GM06990 (cell line): Measurements from ENCODE around the gene FBXO8.

Experiments used
- DNase-seq: peaks from one replicate; pipeline ENCODE4 v3.0.0-alpha.2; 2011; ENCODE audit not compliant: insufficient read length; ENCODE audit errors: extremely low read depth
- H3K27me3 ChIP-seq: replicated peaks from 2 replicates; pipeline ENCODE4 v1.6.0; 2011; ENCODE audit warnings: low read length; ENCODE audit not compliant: control insufficient read depth, insufficient read depth
- H3K36me3 ChIP-seq: 2 replicates; pipeline ENCODE4 v1.5.1; 2011; ENCODE audit warnings: low read length; ENCODE audit not compliant: control insufficient read depth, insufficient read depth
- H3K4me3 ChIP-seq: replicated peaks from 2 replicates; pipeline ENCODE4 v1.5.1; 2011; ENCODE audit warnings: low read depth, mild to moderate bottlenecking, control low read depth, low read length
- CTCF ChIP-seq: IDR thresholded peaks from 2 replicates; pipeline ENCODE4 v1.5.1; 2011; ENCODE audit warnings: low read length, control low read depth, mild to moderate bottlenecking, inconsistent platforms; ENCODE audit not compliant: insufficient read depth, poor library complexity, severe bottlenecking

FBXO8 gene, protein sequence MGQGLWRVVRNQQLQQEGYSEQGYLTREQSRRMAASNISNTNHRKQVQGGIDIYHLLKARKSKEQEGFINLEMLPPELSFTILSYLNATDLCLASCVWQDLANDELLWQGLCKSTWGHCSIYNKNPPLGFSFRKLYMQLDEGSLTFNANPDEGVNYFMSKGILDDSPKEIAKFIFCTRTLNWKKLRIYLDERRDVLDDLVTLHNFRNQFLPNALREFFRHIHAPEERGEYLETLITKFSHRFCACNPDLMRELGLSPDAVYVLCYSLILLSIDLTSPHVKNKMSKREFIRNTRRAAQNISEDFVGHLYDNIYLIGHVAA

GRCh38 chr4:174283507-174284471 lies at the start of gene FBXO8, which contains the start of gene CEP44:
Gene FBXO8, minus strand, starts transcription at chr4:174283667. Its CDS starts 20,575 bp downstream, at chr4:174263092.
Gene CEP44, plus strand, starts transcription at chr4:174283911. Its CDS starts 15,211 bp downstream, at chr4:174299122.
- Histone ChIP-seq H3K4me3 (peak within 1 kb of the TSS; percentile 87), H3K27me3 (no peaks in the 10 kb centered on the region), H3K36me3 (no peaks in the 10 kb centered on the region)
- DNase-seq: peak; percentile 85
- TF ChIP-seq CTCF: no peak

DNA sequence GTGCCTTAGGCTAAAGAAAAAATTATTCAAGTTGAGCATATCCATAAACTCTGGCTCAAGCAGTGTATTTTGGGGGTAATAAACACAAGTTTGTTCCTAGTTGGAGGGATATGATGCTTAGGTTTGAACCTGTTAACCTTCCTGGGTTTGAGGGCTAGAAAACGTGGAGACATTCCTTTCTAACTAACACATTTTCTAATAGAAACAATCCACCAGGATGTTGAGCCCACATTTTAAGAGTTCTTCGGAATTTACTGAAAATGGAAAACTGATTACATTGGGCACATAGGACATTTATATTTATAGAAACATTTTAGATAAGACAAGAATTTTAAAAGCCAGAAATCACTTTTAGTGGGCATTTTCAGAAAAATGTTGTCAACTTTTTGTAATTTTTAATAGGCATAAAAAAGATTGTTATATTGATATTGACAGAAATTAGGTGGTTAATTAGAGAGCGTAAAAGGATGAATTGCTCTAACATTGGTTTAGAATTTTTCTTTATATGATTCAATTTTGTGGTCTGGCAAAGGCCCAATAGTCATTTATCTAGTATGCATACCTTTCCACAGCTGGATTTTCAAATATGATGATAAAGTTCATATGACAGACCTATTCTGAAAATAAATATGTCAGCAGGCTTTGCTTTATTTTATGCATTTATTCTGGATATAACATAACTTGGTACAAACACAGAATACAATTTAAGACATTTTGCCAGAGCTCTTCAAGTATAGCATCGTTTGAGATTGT lies 49.5 kb upstream of the FBXO8 start:
- Histone ChIP-seq H3K4me3 (no peak overlapping the region), H3K27me3 (no peaks in the 10 kb centered on the region), H3K36me3 (no peaks in the 10 kb centered on the region)
- DNase-seq: no peak
- TF ChIP-seq CTCF: no peak

DNA sequence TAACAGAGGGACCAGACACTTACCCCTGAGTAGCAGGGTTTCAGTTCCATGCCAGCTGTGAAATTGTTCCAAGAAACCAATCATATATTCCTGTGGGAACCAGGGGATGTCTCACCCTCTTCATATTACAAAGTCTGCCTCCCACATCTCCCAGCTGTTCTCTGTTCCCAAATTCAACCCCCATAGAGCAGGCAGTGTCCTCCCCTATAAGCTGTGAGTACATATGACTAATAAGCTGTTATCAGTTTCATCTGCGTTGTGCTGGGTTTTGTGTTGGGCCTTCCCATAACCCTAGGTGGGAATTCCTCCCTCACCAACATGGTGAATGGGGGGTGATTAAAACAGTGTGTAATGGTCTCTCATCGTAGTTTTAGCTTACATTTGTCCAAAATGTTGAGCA lies 41.3 kb upstream of the FBXO8 start:
- no peak for DNase-seq
- Histone ChIP-seq H3K4me3 (no peak overlapping the region), H3K36me3 (no peaks in the 10 kb centered on the region), H3K27me3 (no peaks in the 10 kb centered on the region)
- TF ChIP-seq CTCF: no peak

DNA sequence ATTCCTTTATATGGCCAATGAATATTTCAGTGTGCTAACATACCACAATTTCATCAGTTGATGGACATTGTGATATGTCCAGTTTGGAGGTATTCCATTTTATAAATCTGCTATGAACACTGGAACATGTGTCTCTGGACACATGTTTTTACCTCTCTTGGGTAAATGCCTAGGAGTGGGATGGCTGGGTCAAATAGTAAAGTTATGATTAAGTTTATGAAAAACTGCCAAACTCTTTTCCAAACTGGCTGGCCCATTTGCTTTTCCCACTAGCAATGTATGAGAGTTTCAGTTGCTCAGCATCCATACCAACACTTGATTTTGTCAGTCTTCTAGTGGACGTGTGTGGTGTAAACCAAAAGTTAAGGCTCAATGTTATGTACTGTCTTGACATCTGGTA lies 40.8 kb upstream of the FBXO8 start:
- Histone ChIP-seq H3K27me3 (no peaks in the 10 kb centered on the region), H3K36me3 (no peaks in the 10 kb centered on the region), H3K4me3 (no peak overlapping the region)
- no peak for TF ChIP-seq CTCF
- DNase-seq: no peak

DNA sequence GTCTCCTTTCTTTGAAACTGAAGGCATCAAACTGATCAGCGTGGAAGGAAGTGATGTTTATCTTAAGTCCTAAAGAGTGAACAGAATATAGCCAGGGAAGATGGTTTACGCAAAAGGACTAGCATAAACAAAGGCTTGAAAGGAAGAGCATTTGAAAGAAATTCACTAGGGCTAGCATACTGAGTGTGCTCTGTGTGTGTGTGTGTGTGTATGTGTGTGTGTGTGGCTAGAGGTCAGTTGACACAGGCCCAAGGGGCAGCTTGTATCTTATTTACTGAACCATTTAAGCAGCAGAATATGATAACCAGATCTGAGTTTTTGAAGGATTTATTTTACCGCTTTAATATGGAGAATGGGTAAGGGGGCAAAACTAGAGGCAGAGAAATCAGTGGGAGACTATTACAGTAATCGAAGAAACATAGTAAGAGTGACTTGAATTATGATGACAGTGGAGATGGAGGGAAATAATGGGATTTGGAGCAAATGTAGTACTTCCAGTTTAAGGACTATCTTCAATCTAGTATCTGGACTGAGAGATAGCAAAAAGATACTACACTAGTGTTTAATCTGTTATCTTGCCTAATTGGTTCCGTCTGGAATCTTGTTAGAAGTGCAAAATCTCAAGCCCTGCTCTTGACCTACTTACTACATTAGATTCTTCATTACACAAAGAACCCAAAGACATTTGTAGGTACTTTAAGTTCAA lies 37.2 kb upstream of the FBXO8 start:
- no peak for TF ChIP-seq CTCF
- H3K27me3 ChIP-seq: no peaks in the 10 kb centered on the region
- H3K4me3 ChIP-seq: no peak overlapping the region
- 0 out of 2 replicates have a peak, but pooled peaks cover 2% of the 10 kb centered on the region for H3K36me3 ChIP-seq
- no peak for DNase-seq
